ENCODE results near the gene MPST.

The MPST gene

DNA sequence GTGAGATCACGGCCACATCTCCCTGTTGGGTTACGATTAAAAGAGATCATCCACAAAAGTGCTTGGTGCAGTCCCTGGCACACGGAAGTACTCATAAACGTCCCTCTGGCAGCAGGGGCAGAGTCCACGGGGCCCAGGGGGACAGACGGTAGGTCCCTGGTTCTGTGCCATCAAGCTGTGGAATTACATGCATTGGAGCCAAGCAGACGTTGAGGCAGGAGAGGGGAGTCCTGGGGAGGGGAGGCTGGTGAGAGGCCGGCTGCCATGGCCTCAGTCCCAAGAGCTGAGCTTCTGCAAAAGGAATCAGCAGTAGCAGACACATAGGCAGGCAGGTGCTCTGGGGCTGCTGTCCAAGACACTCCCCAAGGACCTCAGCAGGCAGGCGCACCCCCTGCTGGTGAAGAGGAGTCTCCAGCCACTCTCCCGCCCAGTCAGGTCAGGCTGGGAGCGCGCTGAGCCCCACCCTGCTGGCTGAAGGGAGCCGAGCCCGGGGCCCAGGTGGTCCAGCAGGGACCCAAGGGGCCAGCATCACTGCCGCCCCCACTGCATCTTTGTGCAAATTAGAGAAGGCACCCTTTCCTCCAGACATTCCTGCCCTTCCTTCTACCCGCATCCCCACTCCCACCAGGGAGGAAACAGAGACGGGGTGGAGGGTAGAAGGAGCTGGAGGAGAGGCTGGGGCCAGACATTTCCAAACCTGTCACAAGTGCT is 24.4 kb downstream of the MPST start:
- TF ChIP-seq, protein P1, sequence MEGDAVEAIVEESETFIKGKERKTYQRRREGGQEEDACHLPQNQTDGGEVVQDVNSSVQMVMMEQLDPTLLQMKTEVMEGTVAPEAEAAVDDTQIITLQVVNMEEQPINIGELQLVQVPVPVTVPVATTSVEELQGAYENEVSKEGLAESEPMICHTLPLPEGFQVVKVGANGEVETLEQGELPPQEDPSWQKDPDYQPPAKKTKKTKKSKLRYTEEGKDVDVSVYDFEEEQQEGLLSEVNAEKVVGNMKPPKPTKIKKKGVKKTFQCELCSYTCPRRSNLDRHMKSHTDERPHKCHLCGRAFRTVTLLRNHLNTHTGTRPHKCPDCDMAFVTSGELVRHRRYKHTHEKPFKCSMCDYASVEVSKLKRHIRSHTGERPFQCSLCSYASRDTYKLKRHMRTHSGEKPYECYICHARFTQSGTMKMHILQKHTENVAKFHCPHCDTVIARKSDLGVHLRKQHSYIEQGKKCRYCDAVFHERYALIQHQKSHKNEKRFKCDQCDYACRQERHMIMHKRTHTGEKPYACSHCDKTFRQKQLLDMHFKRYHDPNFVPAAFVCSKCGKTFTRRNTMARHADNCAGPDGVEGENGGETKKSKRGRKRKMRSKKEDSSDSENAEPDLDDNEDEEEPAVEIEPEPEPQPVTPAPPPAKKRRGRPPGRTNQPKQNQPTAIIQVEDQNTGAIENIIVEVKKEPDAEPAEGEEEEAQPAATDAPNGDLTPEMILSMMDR (IDR thresholded peaks at IDR 0.05; ENCODE audit: low read depth, low read length), result peak; percentile 78
- Histone ChIP-seq H3K9me3 (no peaks in the 10 kb centered on the region), H3K27me3 (no peaks in the 10 kb centered on the region), H3K4me3 (ENCODE audit: low read depth, low read length) (no peak overlapping the region), H3K36me3 (no peaks in the 10 kb centered on the region), H3K4me1 (peaks cover 9% of the 10 kb centered on the region)
- DNase-seq, result peak; percentile 84

DNA sequence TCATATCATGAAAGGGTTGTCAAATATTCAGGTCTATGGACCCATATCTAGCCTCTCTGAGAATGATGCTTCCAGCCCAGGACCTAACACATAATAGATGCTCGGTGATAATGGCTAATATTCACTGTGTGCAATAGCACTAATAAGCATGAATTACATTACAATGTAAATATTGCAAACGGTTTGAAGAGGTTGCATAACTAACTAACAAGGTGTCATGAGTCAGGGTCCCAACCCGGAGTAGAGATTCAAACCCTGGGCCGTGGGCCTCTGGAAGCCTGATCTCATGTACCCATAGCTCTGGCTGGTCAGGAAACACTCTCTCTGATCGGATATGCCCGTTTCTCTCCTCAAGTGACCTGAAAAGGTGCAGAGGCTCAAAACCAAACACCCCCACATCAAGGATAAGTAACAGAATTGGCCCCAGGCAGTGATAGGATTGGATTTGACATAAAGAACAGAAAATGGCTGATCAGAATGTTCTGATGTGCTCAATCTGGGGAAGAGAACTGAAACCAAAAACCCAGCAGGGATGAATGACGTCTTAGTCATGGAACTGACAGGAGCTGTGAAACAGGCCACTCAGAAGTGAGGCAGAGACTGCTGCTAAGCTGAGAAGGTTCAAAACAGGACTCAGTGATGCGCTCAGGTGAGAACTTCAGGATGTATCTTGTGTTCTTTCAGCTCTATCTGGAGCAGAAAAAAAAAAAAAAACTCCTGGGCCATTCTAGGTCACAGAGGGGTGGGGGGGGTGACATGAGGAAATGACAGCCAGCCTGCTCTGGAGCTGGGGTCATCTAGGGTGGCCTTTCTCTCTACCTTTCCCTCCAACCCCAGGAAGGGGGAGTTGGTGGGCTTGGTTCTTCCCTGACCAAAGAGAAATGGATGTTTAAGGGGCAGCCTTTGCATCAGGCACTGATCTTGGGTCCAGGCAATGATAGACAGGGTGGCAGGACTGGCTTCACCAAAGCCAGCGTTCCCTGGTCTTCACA is 25.4 kb downstream of the MPST start:
- H3K9me3 ChIP-seq, result no peaks in the 10 kb centered on the region
- H3K4me1 ChIP-seq, result peaks cover 9% of the 10 kb centered on the region
- TF ChIP-seq, protein P1 (IDR thresholded peaks at IDR 0.05; ENCODE audit: low read depth, low read length), result no peak
- no peak for DNase-seq
- H3K4me3 ChIP-seq (ENCODE audit: low read depth, low read length), result no peak overlapping the region
- H3K27me3 ChIP-seq, result no peaks in the 10 kb centered on the region
- H3K36me3 ChIP-seq, result no peaks in the 10 kb centered on the region

DNA sequence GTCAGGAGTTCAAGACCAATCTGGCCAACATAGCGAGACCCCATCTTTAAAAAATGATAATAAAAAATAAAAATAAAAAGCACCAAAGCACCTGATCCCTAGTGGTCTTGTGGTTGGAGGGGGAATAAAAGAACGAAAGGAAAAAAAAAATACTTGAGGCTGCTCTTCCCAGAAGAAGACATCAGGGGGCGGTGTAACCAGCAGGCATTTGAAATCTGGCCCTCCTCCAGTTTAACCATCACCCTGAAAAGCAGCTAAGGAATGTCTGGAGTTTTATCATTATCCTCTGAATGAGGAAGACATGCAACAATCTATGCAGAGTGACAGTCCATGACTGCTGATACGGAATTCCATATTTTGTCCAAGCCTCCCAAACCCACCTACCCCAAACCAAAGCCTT is 26.4 kb downstream of the MPST start:
- Histone ChIP-seq H3K4me1 (peaks cover 4% of the 10 kb centered on the region), H3K36me3 (no peaks in the 10 kb centered on the region), H3K27me3 (no peaks in the 10 kb centered on the region), H3K4me3 (ENCODE audit: low read depth, low read length) (no peak overlapping the region), H3K9me3 (no peaks in the 10 kb centered on the region)
- TF ChIP-seq, protein P1 (IDR thresholded peaks at IDR 0.05; ENCODE audit: low read depth, low read length), result peak; percentile 76
- no peak for DNase-seq

DNA sequence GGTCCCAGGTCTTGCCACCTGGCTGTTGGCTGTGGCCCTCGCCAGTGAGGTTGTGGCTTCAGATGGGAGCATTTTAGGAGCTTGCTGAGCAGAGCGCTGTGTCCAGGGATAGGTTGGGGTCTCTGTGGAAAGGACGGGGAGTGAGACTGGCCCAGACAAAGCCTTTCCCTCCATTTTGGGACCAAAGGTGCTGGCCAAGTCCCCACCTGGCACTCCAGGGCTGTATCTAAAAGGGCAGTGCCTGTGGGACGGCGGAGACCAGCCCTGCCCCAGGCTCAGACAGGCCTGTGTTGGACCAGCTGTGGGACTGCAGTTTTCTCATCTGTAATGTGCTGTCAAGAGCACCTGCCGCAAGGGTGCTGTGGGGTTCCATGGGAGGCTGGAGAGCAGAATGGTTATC is 27.0 kb downstream of the MPST start:
- Histone ChIP-seq H3K4me1 (peaks cover 4% of the 10 kb centered on the region), H3K9me3 (no peaks in the 10 kb centered on the region), H3K27me3 (no peaks in the 10 kb centered on the region), H3K36me3 (no peaks in the 10 kb centered on the region), H3K4me3 (ENCODE audit: low read depth, low read length) (no peak overlapping the region)
- DNase-seq, result no peak
- TF ChIP-seq, protein P1 (IDR thresholded peaks at IDR 0.05; ENCODE audit: low read depth, low read length), result no peak

DNA sequence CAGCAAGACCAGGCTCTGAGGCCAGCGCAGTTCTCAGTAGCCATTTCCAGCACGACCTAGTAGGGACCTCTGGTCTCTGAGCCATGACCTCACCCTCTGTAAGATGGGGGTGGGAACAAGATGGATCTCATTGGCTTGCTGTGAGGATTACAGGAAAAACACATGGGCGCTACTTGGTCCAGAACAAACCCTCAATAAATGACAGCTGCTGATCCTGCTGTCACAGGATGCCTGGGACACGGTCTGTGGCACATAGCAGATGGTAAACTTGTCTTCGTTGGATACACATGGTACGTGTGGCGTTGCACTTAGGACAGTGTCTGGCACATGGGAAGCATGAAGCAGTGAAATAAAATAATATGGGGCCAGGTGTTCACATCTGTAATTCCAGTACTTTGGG is 27.5 kb downstream of the MPST start:
- H3K4me1 ChIP-seq, result peaks cover 4% of the 10 kb centered on the region
- TF ChIP-seq, protein P1 (IDR thresholded peaks at IDR 0.05; ENCODE audit: low read depth, low read length), result no peak
- DNase-seq, result no peak

More for the DNA sequence above, 27.5 kb downstream of the MPST start:
- Histone ChIP-seq H3K4me3 (ENCODE audit: low read depth, low read length) (no peak overlapping the region), H3K27me3 (no peaks in the 10 kb centered on the region), H3K9me3 (no peaks in the 10 kb centered on the region), H3K36me3 (no peaks in the 10 kb centered on the region)
